Activated CD8-positive, alpha-beta memory T cell treated with anti-CD3 and anti-CD28 coated beads for 24 hours (primary cell): ENCODE results near the gene OPRL1.
A peak's percentile ranks its signal among the peaks of the same experiment; 100 is the strongest.
"Not testable (repeated sequence)": the region's sequence is repeated elsewhere in the genome, so short reads cannot be mapped to it uniquely, and the experiment has no call there.

Experiments
- DNase-seq: peaks from one replicate; pipeline ENCODE4 v3.0.0-alpha.2; 2020

OPRL1 gene

DNA sequence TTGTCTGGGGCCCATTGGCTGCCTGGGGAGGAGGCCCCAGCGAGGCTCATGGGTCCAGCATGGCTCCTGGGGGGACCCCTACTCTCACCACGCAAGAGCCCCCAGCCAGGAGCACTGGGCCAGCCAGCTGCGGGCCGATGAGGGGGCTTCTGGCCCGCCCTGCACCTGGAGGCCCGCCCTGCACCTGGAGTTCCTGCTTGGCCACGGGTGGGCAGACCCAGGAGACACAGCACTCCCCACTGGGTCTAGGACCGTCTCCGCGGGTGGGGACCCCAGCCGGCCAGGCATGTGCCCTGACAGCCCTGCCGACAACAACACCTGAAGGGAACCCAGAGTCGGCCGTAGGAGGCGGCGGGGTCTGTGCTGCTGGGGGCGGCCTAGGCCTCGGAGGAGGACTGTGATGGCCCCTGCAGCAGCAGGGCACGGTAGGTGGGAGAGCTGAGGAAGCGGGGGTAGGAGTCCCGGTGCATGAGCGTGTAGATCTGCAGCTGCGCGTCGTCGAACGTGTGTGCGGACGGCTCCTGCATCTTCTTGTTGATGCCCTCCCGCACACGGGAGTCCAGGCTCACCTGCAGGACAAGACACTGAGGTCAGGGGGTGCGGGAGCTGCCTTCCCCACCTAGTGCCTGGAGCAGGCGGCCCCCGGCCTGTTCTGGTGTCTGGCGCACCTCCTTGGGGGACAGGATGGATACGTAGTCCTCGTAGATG, 6.3 kb upstream of the OPRL1 start:
- no peak for DNase-seq

DNA sequence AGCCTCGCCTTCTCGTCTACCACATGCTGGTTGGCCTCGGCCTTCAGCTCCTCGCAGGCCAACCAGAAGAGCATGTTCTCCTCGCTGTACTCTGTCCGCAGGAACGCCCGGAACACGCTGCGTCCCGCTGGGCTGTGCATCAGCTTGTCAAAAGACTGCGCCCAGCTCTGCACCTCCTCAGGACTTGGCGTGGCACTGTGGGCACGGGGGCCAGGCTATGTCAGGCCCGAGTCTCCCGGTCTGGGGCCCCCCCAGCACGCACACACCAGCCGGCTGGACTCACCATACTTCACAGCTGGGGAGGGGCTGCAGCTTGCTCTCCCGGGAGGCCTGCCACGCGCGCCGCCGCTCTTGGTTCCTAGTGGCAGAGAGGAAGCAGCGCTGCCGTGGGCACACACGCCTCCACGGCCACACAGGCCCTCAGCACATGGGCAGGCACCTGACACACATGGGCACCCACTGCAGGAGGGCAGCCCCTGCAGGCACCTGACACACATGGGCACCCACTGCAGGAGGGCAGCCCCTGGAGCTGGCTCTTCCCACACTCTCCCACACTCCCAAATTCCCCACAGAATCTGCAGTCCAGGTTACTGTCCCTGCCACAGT, 5.6 kb upstream of the OPRL1 start:
- DNase-seq: no peak

DNA sequence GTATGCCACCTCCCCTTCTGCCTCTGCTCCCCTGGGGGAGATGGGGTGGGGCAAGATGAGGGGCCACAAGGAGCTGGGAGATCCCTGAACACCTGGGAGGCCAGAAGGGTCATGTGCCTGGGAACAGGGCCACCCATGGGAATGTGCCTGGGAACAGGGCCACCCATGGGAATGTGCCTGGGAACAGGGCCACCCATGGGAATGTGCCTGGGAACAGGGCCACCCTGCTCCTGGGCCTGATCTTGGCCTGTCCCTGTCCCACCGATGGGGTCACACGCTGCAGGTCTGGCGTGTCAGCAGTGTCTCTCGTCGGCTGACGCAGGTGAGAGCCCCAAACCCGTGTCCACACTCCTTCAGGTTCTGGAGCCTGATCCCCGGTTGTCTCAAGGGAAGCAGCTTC, 4.9 kb upstream of the OPRL1 start:
- DNase-seq: no peak

DNA sequence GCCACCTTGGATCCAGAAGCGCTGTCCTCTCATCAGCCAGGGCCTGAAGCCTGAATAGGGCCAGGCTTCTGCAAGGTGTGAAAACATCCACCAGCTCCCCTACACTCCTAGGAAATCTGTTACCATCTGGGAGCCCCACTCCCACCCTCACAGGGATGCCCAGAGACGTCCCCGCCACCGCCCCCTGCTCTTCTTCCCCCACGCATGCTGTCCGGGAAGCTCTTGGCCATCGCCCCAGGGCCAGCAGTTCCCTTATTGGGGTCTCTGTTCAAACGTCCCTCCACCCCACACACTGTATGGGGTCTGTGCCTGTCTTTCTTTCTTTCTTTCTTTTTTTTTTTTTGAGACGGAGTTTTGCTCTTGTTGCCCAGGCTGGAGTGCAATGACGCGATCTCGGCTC, 4.3 kb upstream of the OPRL1 start:
- DNase-seq: no peak

DNA sequence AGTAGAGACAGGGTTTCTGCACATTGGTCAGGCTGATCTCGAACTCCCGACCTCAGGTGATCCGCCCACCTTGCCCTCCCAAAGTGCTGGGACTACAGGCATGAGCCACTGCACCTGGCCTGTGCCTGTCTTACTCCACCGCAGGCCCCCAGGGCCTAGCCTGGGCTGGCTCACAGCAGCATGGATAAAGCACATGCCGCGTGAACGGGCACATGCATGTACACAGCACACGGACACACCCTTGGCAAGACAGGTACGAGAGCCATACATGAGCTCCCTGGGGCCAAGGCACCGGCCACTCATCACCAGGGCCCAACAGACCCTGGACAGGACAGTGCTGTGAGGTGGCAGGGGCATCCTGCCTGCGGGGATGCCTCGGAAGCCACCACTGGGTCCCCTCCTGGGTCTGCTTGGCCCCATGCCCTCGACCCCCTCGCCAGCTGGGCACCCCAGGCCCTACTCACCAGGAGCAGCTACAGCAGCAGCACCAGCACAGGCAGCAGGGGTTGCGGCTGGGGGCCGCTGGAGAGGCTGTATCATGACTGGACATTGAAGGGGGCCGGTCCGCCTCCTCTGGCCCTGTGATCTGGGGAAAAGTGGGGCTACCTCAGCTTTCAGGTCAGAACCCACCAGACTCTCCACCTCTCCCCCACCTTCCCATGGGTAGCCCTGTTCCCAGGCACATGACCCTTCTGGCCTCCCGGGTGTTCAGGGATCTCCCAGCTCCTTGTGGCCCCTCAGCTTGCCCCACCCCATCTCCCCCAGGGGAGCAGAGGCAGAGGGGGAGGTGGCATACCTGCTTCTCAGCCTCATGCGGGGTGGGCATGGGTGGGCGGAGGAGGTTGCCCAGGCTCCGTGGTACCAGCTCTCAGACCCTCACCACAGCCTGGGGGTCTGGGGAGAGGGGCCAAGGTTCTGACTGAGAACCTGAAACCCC, 3.6 kb upstream of the OPRL1 start:
- DNase-seq: no peak

DNA sequence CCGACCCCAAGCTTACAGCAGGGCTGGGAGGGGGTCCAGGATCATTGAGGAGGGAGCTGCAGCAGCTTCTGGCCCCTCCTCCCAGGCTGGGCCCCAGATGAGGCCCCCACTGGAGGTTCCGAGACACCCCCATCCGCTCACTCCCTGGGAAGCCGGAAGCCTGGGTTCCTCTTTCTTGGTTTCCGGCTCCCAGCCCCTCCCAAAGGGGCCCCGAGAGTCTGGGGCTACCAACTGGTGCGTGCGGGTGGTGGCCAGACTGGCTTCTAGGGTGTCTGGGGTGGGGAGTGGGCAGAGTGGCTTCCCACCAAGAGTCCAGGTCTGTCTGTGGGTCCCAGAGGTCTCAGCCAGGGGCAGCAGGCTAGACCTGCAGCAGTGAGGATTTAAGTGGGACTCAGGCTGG, 2.8 kb upstream of the OPRL1 start:
- DNase-seq: peak; percentile 76

DNA sequence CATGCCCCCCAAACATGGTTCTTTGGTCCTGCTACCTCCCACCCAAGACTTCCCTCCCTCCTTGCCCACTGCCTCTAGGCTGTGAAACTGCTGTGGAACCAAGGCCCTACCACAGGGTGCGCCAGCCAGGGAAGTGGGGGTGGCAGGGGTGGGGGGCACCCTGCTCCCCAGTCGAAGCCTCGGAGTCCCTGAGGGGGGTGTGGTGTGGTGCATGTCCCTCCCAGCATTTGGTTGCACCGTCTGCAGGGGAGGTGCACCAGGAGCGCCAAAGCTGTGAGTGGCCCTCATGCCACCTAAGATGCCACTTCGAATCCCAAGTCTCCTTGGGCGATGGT, 2.4 kb upstream of the OPRL1 start:
- DNase-seq: no peak

DNA sequence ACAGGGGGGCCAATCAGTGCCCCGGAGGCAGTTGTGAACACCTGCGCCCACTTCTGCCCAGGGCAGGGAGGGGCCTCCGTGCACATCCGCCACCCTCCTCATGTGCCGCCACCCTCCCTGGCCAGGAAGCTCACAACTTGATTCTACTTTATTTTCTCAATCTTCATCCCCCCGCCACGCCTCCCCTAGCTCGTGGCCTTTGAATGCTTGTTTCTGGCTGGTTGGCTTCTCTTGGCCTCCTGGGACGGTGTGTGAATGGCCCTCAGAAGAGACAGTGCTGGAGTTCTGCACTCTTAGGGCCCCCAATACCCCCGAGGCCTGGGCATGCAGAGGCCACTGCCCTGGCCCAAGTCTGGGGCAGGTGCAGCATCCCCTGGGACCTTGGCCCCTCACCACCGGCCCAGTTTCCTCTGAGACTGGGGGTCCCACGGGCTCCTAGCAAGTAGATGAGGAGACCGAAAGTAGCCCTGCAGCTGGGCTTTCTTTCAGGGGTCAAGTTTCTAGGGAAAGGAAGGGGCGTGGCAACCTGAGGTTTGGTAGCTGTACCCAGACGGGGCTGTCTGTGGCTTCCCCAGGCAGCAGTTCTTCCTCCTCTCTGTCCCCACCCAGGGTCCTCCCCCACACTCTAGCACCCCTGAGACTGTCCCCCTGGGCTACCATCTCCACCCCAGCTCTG, 1.9 kb upstream of the OPRL1 start:
- peak; percentile 77 for DNase-seq

DNA sequence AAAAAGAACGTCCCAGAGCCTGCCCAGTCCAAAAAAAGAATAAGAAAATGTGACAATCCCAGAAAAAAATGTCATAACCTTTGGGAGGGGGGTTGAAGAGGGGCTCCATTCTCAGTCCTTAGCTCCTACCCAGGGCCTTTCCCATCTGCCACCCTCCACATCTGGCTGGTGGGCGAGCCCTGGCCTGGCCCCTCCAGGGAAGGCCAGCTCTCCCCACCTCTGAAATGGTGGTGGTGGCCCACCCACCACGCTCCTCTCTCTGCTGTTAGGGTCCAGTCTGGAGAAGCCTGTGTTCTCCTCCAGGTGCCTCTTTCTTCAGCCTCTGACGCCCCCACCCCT, 979 bp upstream of the OPRL1 start:
- no peak for DNase-seq

DNA sequence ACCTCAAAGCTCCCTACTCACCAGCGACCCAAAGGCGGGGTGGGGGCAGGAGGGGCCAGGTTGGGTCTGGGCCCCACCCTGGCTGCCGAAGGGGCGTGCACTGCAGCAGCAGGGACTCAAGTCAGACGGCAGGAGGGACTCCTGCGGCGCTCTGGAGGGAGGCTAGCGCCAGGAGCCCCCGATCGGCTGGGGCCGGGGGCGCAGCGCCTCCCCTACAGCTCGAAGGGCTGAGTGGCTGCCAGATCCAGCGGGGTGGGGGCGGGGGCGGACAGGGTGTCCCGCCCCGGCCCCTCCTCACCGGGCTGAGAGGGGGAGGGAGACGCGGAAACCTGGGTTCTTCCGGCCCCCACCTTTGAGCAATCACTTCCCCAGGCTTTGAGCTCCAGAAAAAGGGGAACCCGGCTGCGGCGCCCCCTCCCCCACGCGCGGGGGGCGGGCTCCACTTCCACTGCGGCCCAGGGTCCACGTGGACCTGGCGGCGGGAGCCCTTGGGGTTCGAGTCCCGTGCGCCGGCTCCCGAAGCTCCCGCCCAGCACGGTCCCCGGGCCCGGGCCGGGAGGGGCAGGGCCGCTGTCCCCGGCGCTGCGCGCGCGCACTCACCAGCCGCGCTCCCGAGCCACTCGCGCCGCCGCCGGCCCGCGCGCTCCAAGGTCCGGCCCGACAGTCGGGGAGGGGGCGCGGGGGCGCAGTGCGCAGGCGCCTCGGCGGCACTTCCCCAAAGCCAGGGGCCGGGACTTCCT, 439 bp upstream of the OPRL1 start, which contains the start of gene RGS19:
Gene RGS19 (minus strand): TSS at position 246 of the 740 bp plus-strand sequence. CDS start 2,632 bp downstream, outside the sequence.
- DNase-seq: peak; percentile 84

DNA sequence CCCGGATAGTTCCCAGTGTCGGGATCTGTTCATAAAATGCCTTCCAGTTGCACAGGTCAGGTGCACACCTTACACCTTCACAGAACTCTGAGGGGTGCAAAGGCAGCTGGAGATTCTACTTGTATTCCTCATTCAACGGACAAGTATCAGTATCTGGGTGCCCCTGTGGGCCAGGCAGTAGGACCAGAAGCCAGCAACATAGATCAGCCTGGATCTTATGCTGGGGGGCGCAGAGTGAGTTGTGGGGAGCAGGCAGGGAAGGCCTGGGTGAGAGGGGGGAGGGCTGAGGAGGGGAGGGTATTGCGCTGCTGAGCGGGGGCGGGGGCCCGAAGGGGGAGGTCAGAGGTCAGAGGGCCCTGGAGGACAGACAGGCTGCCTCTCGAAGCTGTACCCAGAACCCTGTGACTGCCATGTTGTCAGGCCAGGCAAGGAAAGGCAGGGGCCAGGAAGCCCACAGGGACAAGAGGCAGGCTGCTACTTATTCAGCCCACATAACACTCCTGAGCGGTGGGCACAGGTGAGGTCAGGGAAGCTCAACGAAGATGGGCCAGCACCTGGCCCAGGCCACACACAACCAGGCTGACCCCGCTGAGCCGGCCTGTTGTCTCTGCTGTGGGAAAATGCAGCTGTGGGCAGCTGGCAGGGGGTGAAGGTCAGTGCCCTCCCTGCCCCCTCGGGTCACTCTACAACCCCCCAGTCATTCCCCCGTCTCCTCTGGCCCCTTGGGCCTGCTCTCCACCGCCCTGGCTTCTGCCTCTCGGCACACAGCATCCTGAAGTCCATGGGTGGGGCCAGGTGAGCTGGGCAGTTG, 1.1 kb downstream of the OPRL1 start:
- DNase-seq: no peak

DNA sequence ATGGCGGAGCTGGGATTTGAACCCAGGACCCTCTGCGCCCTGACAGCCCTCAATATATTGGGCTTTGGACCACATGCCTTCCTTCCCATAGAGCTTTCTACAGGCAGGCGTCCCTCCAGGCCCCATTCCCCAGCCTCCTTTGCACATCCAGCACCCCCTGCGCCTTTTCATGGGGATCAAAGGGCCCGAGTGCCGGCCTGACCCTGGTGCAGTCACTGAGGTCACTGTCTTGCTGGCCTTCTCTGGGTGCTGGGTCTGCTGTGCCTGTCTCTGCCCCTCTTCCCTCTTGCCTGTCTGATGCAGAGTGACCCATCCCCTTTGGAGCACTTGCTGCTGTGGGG, 1.7 kb downstream of the OPRL1 start:
- no peak for DNase-seq

DNA sequence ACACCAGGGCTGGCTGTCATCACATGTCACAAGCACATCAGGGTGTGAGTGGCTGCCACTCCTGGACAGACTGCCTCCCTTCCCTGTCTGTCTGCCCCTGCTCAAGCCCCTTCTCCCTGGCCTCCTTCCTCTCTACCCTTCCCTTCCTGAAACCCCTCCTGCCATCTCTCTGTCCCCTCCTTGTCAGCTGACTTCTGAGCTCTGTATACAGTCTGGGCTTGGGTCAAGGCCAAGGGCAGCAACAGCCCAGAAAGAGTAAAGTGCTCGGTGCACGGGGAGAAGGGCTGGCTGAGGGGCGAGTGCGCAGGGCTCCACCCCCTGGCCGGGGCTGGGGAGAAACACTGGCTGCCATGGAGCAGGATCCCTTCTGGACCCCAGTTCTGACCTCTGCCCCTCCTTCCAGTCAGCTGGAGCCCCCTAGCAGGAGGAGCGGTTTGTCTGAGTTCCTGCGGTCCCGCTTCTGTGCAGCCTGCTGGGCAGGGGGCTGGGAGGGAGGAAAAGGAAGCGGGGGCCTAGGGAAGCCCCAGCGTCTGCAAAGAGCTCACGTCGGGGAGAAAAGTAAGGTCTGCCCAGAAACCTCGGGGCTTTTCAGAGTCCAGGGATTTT, 2.3 kb downstream of the OPRL1 start:
- DNase-seq: no peak

DNA sequence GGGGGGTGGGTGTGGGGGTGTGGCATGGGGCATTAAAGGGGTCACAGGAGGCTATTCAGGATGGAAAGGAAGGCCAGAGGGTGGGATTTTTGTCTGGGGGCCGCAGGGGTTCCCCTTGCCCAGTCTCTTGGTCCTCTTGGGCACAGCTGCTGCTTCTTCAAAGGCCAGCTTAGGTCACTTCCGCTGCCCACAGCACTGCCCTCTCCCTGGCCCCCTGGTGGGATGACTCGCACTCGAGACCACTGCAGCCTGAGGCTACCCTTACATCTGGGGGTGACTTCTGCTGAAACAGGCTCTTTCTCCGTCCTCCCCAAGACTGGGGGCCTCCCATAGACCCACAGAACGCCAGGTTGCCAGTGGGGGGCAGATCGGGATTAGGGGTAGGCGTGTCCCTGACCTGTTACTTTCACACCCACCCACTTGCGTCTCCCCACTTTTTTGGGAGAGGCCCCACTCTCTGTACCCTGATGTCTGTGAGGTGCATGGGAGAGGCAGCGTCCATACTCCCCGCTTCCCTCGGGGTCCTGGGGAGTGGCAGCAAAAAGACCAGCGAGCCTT, 3.0 kb downstream of the OPRL1 start:
- no peak for DNase-seq

DNA sequence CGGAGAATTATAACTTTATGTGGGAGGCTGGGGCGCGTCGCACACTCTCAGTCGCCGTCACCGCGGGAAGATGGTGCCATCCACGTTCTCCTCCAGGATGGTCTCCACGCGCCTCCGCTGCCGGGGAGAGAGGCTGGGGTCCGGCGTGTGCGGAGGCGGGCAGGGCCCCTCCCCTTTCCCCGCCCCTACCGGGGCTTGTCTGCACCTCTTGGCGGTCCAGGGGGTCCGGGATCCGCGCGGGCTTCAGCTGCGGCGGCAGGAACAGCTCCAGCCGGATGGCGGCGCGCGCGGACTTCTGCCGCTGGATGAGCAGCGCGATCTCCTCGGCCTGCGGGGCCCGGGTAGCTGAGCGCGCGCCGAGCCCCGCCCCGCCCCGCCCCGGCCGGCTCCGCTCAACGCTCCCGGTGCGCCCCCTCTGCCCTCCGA, 3.5 kb downstream of the OPRL1 start:
- peak; percentile 87 for DNase-seq

DNA sequence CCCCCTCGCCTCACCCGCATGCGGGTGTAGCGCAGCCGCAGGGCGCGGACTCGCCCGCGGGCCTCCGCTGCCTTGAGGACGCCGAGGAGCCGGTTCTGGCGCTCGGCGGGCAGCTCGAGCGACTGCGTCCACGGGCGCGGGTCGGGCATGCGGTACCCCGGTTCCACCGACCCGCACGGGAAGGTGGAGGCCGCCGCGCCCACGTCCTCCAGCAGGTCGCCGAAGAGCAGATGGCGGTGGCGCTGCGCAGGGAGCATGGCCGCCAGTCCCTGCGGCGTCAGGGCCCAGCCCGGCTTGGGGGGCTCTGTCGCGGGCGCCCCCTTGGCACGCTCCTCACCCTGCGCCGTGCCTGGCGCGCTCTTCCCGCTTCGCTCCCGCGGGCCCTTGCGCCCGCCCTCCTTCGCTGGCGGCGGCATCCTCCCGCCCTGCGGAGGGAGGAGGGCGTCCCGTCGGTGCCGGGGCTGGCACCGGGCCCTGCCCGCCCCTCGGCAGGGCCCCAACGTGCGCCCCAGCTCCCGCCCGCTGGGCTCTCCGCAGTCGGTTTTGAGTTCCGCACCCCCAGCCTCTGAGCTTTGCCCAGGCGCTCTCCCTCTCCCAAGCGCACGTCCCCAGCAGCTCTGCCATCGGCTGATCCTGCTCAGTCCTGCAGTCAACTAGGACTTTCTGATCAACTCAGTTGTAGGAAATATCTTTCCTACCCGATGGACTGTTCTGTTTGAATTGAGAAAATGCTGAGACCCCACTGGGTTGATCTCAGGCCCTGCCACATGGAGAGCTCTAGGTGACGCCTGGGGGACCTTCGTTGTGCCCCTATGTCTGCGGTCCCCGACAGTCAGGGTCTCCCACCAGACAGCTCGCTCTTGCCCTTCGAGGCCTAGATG, 4.2 kb downstream of the OPRL1 start, which contains the start of gene LKAAEAR1:
Gene LKAAEAR1 (minus strand): TSS at position 595 of the 881 bp plus-strand sequence. CDS start 179 bp downstream, at position 416.
- DNase-seq: no peak

DNA sequence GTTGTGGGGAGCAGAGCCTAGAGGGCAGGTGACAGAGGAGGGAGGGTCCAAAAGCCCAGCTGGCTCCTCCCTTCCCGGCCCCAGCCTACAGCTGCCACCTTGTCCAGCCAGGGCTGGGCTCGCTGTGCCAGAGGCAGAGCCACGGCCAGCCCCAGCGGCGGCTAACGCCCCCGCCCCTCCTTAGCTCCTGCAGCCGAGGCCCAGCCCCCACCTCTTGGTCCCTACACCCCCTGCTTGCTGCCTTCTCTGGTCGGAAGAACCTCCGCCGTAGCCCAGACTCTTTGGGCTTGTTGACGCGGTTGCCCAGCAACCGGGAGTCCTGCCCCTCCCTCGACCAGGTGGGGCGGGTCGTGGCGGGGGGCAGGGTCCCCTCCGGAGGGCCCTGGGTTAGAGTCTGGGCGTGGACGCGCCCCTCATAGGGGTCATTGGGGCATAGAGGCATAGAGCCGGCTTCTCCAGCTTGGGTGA, 4.8 kb downstream of the OPRL1 start:
- no peak for DNase-seq

DNA sequence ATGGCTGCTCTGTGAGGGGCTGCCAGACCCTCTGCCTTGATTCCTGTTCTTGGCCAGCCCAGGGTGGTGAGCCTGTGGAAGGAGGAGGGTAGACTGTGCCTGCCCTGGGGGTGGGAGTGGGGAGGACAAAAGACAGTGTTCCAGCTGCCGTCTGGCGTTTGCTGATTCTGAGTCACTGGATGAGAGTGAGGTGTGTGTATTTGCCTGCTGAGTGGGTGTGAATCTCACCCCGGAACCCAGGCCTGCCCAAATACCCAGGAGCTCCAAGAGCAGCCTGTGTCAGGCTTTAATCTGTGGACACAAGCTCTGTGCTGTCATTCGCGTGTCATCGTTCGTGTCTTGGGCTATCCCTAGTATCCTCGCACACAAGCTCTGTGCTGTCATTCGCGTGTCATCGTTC, 6.9 kb downstream of the OPRL1 start:
- DNase-seq: no peak

DNA sequence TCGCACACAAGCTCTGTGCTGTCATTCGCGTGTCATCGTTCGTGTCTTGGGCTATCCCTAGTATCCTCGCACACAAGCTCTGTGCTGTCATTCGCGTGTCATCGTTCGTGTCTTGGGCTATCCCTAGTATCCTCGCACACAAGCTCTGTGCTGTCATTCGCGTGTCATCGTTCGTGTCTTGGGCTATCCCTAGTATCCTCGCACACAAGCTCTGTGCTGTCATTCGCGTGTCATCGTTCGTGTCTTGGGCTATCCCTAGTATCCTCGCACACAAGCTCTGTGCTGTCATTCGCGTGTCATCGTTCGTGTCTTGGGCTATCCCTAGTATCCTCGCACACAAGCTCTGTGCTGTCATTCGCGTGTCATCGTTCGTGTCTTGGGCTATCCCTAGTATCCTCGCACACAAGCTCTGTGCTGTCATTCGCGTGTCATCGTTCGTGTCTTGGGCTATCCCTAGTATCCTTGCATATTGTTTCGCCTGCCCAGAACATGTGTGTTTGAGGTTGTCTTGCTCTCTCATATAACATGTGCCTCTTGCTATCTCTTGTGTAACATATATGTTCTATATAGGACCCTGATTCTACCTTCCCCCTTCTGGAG, 7.4 kb downstream of the OPRL1 start:
- not testable (repeated sequence) for DNase-seq
